SK-N-SH (cell line): Measurements from ENCODE around the gene BRAF. TPM values are rescaled to one million over a fixed set of nuclear protein-coding genes. Genes with fewer than 3 reads are reported as not detected.

Experiments
- CTCF ChIA-PET: fragments of 300-600, 350-600 bp; formaldehyde crosslinking; extraction: SDS; loops from one replicate; lab custom pipeline; 2021; lab: Yijun Ruan, JAX
- POLR2A ChIA-PET: fragments of 350-600 bp; sonication (Branson Sonifier 250); formaldehyde crosslinking; extraction: SDS; loops from one replicate; lab custom pipeline; 2020; ENCODE audit warnings: antibody characterized with exemption, inconsistent platforms; lab: Yijun Ruan, JAX
- DNase-seq: peaks from one replicate; pipeline ENCODE4 v3.0.0; 2012
- H2AFZ ChIP-seq: fragments of 200-600 bp; sonication (generic); 2 replicates; pipeline ENCODE4 v1.8.1; 2016; ENCODE audit warnings: antibody characterized with exemption, mild to moderate bottlenecking, low read depth
- H3F3A ChIP-seq: fragments of 200-600 bp; sonication (generic); replicated peaks from 2 replicates; pipeline ENCODE3; 2016; ENCODE audit warnings: antibody characterized with exemption, mild to moderate bottlenecking; ENCODE audit not compliant: insufficient read depth
- H3K27ac ChIP-seq, 2 experiments: fragments of 200-500 bp in 1 of 2; fragments of 200-600 bp in 1 of 2; sonication (Bioruptor generic) in 1 of 2; sonication (generic), shearing (Covaris generic) in 1 of 2; 2 replicates each; pipeline versions ENCODE4 v1.5.1 to v1.6.1; 2014 to 2016; ENCODE audit warnings: low read depth in 2 of 2, inconsistent platforms in 1 of 2, low read length in 1 of 2, mild to moderate bottlenecking in 1 of 2, mixed read lengths in 1 of 2
- H3K27me3 ChIP-seq: fragments of 200-600 bp; sonication (generic), shearing (Covaris generic); 2 replicates; pipeline ENCODE4 v1.6.1; 2016; ENCODE audit warnings: mixed run types; ENCODE audit not compliant: insufficient read depth
- H3K36me3 ChIP-seq, 2 experiments: fragments of 200-500 bp in 1 of 2; fragments of 200-600 bp in 1 of 2; sonication (Bioruptor generic) in 1 of 2; sonication (generic) in 1 of 2; replicated peaks in 1 of 2; 2 replicates each; pipeline versions ENCODE3 to v1.5.1; 2014 to 2016; ENCODE audit warnings: low read length in 1 of 2, mild to moderate bottlenecking in 1 of 2; ENCODE audit not compliant: insufficient read depth in 2 of 2, control insufficient read depth in 1 of 2
- H3K4me1 ChIP-seq, 2 experiments: fragments of 200-500 bp in 1 of 2; fragments of 200-600 bp in 1 of 2; sonication (Bioruptor generic) in 1 of 2; sonication (generic), shearing (Covaris generic) in 1 of 2; 2 replicates each; pipeline versions ENCODE4 v1.5.1 to v1.6.1; 2014 to 2016; ENCODE audit warnings: low read depth in 1 of 2, low read length in 1 of 2, mixed run types in 1 of 2; ENCODE audit not compliant: insufficient read depth in 2 of 2, control insufficient read depth in 1 of 2
- H3K4me2 ChIP-seq: fragments of 200-600 bp; sonication (generic), shearing (Covaris generic); 2 replicates; pipeline ENCODE4 v1.6.1; 2017; ENCODE audit warnings: mixed run types
- H3K4me3 ChIP-seq, 2 experiments: fragments of 200-500 bp in 1 of 2; fragments of 200-600 bp in 1 of 2; sonication (Bioruptor generic) in 1 of 2; sonication (generic), shearing (Covaris generic) in 1 of 2; 2 replicates each; pipeline versions ENCODE4 v1.5.1 to v1.8.1; 2014 to 2016; ENCODE audit warnings: low read depth in 2 of 2, inconsistent platforms in 1 of 2, low read length in 1 of 2, mild to moderate bottlenecking in 1 of 2, mixed read lengths in 1 of 2, moderate library complexity in 1 of 2
- H3K79me2 ChIP-seq: fragments of 200-600 bp; sonication (generic); 2 replicates; pipeline ENCODE4 v1.8.1; 2017; ENCODE audit warnings: mild to moderate bottlenecking; ENCODE audit not compliant: insufficient read depth
- H3K9ac ChIP-seq: fragments of 200-600 bp; sonication (generic); 2 replicates; pipeline ENCODE4 v1.6.1; 2017; ENCODE audit warnings: mixed run types
- H3K9me2 ChIP-seq: fragments of 200-600 bp; sonication (generic); 2 replicates; pipeline ENCODE4 v1.6.1; 2017; ENCODE audit warnings: mixed run types
- H3K9me3 ChIP-seq: fragments of 200-600 bp; sonication (generic); 2 replicates; pipeline ENCODE4 v1.6.1; 2017; ENCODE audit warnings: mixed run types, mild to moderate bottlenecking, moderate library complexity
- H4K20me1 ChIP-seq: fragments of 200-600 bp; sonication (generic); 2 replicates; pipeline ENCODE4 v1.6.1; 2017; ENCODE audit warnings: mild to moderate bottlenecking, mixed run types; ENCODE audit not compliant: insufficient read depth
- CHD2 ChIP-seq: fragments of 150-350 bp; IDR thresholded peaks from 2 replicates; pipeline ENCODE4 v1.6.1; 2018; ENCODE audit warnings: low read length; ENCODE audit not compliant: partially characterized antibody
- CTCF ChIP-seq: fragments of 200-600 bp; sonication (generic); IDR thresholded peaks from 2 replicates; pipeline ENCODE4 v1.6.1; 2017; ENCODE audit warnings: antibody characterized with exemption, mild to moderate bottlenecking, moderate library complexity
- EP300 ChIP-seq, 2 experiments: IDR thresholded peaks; 2 replicates each; pipeline versions ENCODE4 v1.4.0 to v1.6.1; 2012; ENCODE audit warnings: borderline replicate concordance in 1 of 2, low read depth in 1 of 2, low read length in 1 of 2
- EZH2phosphoT487 ChIP-seq: fragments of 200-600 bp; sonication (generic); IDR thresholded peaks from 2 replicates; pipeline ENCODE4 v1.6.1; 2017; ENCODE audit warnings: low read depth, mixed run types, mild to moderate bottlenecking, antibody characterized with exemption, moderate library complexity, borderline replicate concordance
- FOSL2 ChIP-seq: IDR thresholded peaks from 2 replicates; pipeline ENCODE4 v1.4.0; 2012; ENCODE audit warnings: low read depth, mild to moderate bottlenecking, moderate library complexity, borderline replicate concordance
- FOXJ3 ChIP-seq: sonication (generic); formaldehyde crosslinking; IDR thresholded peaks from 2 replicates; pipeline ENCODE4 v1.5.1; 2020; ENCODE audit warnings: mild to moderate bottlenecking, missing genetic modification reagents
- GABPA ChIP-seq: IDR thresholded peaks from 2 replicates; pipeline ENCODE4 v1.4.0; 2012; ENCODE audit warnings: low read depth, mild to moderate bottlenecking
- IRF3 ChIP-seq: fragments of 150-350 bp; IDR thresholded peaks from 2 replicates; pipeline ENCODE4 v1.6.1; 2016; ENCODE audit warnings: mild to moderate bottlenecking, low read depth, low read length
- JUND ChIP-seq: IDR thresholded peaks from 2 replicates; pipeline ENCODE4 v1.4.0; 2012
- POLR2AphosphoS5 ChIP-seq: IDR thresholded peaks from 2 replicates; pipeline ENCODE4 v1.6.1; 2012; ENCODE audit warnings: low read depth, low read length
- REST ChIP-seq: IDR thresholded peaks from 2 replicates; pipeline ENCODE4 v1.6.1; 2012; ENCODE audit warnings: mild to moderate bottlenecking, low read depth, low read length, moderate library complexity
- SIN3A ChIP-seq: IDR thresholded peaks from 2 replicates; pipeline ENCODE4 v1.6.1; 2012; ENCODE audit warnings: low read depth, mild to moderate bottlenecking, low read length, moderate library complexity, borderline replicate concordance
- TEAD4 ChIP-seq: IDR thresholded peaks from 2 replicates; pipeline ENCODE4 v1.4.0; 2012; ENCODE audit warnings: mild to moderate bottlenecking, borderline replicate concordance; ENCODE audit not compliant: insufficient read depth
- USF2 ChIP-seq: fragments of 150-350 bp; IDR thresholded peaks from 2 replicates; pipeline ENCODE4 v1.6.1; 2017; ENCODE audit warnings: antibody characterized with exemption, low read length, low read depth, borderline replicate concordance
- ZBTB33 ChIP-seq: IDR thresholded peaks from 2 replicates; pipeline ENCODE4 v1.4.0; 2012; ENCODE audit warnings: low read depth, borderline replicate concordance
- WGBS: methylation state at CpG from one replicate; pipeline ENCODE4 v1.1.6; 2017; ENCODE audit warnings: low lambda C conversion rate; 5-methylcytosine and 5-hydroxymethylcytosine counted together
- polyA plus RNA-seq, 3 experiments: library from polyadenylated mRNA; depleted of rRNA; stranded (reverse); fragments of >200 nt; gene quantifications; 2 replicates each; pipeline ENCODE4 v1.2.3, GENCODE V29; 2012

BRAF gene
- polyA plus RNA-seq, 1 of the 3 experiments (the other 2 are of a cell fraction): 5.2 TPM

- Histone ChIP-seq H3K4me1 (no peaks in the 10 kb centered on the region), H3K9me3 (no peaks in the 10 kb centered on the region), H3K9me2 (no peaks in the 10 kb centered on the region), H3F3A (no peaks in the 10 kb centered on the region), H4K20me1 (no peaks in the 10 kb centered on the region), H3K79me2 (no peaks in the 10 kb centered on the region), H3K4me3 (no peak overlapping the region), H3K9ac (no peak overlapping the region), H3K4me2 (no peak overlapping the region), H3K36me3 (peaks cover 34 to 40% of the 10 kb centered on the region in 2 experiments), H3K27me3 (no peaks in the 10 kb centered on the region), H2AFZ (no peak overlapping the region), H3K27ac (no peak overlapping the region)
- no peak for DNase-seq
- TF ChIP-seq EZH2phosphoT487: no peak
- TF ChIP-seq SIN3A: no peak
- no peak for TF ChIP-seq GABPA
- no peak for TF ChIP-seq EP300 (IDR thresholded peaks at IDR 0.05; ENCODE audit: borderline replicate concordance in 1 of 2, low read depth in 1 of 2, low read length in 1 of 2)
- TF ChIP-seq POLR2AphosphoS5: no peak
- TF ChIP-seq FOXJ3: no peak
- TF ChIP-seq TEAD4: no peak
- POLR2A ChIA-PET: interaction anchor here (0.6 kb wide), 1 partner anchor 258 kb away, joined by 3 read pairs; no protein-coding TSS in a partner anchor
- CTCF ChIA-PET: interaction anchor here (1.0 to 2.8 kb wide), 4 partner anchors 12 to 63 kb away, joined by 3 to 10 read pairs (median 6); no protein-coding TSS in a partner anchor
Observed at GRCh38 chr7:140738280-140738679, 186.4 kb downstream of the BRAF start.

- Histone ChIP-seq H3K79me2 (no peaks in the 10 kb centered on the region), H3K27ac (no peak overlapping the region), H3K4me3 (no peak overlapping the region), H3F3A (no peaks in the 10 kb centered on the region), H3K27me3 (no peaks in the 10 kb centered on the region), H3K4me1 (no peaks in the 10 kb centered on the region), H3K4me2 (no peak overlapping the region), H4K20me1 (no peaks in the 10 kb centered on the region), H3K36me3 (peaks cover 37 to 38% of the 10 kb centered on the region in 2 experiments), H3K9ac (no peak overlapping the region), H3K9me3 (no peaks in the 10 kb centered on the region), H3K9me2 (no peaks in the 10 kb centered on the region), H2AFZ (no peak overlapping the region)
- no peak for DNase-seq
- TF ChIP-seq EP300 (IDR thresholded peaks at IDR 0.05; ENCODE audit: borderline replicate concordance in 1 of 2, low read depth in 1 of 2, low read length in 1 of 2): no peak
- no peak for TF ChIP-seq JUND
- no peak for TF ChIP-seq REST
- TF ChIP-seq FOSL2: no peak
- TF ChIP-seq ZBTB33: no peak
- no peak for TF ChIP-seq CTCF
- TF ChIP-seq USF2: no peak
- TF ChIP-seq GABPA: no peak
- no peak for TF ChIP-seq CHD2
- no peak for TF ChIP-seq IRF3
- 98% methylated on average over 2 of the region's 2 CpGs for WGBS
- POLR2A ChIA-PET: no interaction called here
- CTCF ChIA-PET: interaction anchor here (1.3 kb wide), 2 partner anchors 8 to 13 kb away, joined by 3 read pairs; no protein-coding TSS in a partner anchor
Observed at GRCh38 chr7:140734729-140735128, 190.0 kb downstream of the BRAF start.
